Embryonic facial prominence (tissue), 1 donor: ENCODE measurements around the gene WWP2.
"Not testable (repeated sequence)": the region's sequence is repeated elsewhere in the genome, so short reads cannot be mapped to it uniquely, and the experiment has no call there.

Experiments
- DNase-seq: peaks from one replicate; pipeline ENCODE4 v3.0.0-alpha.2; 2016; ENCODE audit errors: extremely low spot score

WWP2 gene

DNA sequence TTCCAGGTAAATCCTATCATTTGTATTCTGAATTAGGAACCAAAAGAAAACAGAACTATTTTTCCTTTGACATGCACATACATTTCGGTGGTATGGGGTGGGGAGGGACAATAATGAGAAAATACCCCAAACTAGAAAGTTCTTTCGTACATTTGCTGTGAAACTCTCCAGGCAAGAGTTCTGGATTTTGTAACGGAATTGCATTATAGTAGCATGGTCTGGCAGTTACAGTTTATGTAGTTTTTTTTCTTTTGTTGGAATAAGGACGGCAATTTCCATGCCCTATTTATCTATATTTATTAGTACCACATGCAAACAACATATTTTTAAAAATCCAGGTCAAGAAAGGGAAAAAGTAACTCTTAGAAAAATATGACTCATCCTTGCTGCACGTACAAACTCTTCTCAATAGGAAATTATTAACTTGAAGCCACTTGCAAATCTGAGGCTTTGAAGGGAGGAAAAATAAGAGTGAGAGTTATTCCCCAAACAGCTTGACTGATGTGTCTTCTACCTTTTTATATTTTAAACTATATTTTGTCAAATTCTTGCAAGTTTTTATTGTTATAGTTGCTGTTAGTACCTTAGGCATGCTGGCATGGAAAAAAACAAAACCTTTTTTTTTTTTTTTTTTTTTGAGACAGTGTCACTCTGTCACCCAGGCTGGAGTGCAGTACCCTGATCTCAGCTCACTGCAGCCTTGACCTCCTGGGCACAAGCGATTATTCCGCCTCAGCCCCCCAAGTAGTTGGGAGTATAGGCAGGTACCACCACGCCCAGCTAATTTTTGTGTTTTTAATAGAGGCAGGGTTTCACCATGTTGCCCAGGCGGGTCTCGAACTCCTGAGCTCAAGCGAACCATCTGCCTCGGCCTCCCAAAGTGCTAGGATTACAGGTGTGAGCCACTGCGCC is 69.3 kb downstream of the WWP2 start:
- DNase-seq = no peak

DNA sequence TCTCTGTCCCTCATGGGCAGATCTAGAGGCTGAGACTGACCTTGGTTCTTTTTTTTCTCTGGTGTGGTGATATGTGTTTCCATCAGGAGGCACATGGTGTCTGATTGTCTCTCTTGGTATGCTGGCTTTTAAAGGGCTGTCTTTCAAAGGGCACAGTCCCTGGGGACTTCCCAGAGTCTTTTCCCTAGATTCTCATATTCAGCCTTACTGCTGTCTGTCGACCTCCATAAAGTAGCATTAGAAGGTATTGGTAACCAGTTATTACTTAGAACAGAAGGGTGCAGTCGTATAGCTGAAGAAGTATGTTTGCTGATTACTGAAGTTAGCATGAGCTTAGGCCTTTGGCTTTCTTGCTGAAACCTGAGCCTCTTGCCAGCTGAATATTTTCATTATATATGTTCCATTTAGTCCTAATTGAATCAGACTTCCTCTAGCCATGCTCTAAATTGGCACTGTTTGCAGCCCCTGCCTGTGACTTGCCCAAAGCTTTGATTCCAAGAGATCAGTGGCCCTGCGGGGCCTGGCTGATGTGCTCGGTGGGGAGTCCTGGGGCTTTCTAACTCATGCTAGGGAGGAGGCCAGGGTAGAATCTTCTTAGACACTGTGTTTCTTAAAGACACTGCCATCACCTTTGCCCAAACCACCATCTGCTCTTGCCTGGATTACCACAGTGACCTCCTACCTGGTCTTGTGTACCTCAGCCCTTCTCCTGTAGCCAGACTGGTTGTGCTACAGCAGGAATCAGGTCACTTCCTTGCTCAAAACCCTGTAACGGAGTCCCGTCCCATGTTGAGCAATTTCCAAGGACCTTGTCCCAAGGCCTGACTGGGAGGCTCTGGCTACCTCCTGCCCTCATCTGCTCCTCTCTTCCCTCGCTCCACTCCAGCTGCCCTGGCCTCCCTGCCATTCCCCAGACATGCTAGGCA is 71.5 kb downstream of the WWP2 start:
- DNase-seq = peak; percentile 55

DNA sequence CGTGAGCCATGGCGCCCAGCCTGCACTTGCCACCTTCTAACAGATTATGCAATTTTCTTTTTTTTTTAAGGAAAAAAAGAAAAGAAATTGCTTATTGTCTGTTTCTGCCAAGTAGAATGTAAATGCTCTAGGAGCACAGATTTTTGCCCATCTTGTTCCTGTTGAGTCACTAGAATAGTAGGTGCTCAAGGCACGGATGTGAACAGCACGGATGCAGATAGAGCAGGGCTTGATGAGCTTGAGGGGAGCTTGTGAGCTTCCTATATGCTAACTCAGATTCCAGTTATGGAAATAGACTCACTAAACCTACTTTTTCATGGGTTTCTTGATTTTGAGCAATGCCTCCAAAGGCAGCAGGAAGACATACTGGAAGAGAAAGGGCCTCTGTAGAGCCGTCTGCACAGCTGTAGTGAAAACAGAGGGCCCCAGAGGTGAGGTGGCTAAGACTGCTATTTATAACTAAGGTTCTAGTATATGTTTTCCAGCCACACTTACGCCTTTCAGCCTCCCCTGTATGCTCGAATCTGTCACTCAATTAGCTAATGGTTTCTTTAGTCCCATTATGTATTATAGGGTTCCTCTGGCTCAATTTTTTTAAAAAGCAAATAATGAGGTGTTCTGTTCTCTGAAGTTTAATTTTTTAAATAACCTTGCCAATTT is 72.8 kb downstream of the WWP2 start:
- DNase-seq = no peak

DNA sequence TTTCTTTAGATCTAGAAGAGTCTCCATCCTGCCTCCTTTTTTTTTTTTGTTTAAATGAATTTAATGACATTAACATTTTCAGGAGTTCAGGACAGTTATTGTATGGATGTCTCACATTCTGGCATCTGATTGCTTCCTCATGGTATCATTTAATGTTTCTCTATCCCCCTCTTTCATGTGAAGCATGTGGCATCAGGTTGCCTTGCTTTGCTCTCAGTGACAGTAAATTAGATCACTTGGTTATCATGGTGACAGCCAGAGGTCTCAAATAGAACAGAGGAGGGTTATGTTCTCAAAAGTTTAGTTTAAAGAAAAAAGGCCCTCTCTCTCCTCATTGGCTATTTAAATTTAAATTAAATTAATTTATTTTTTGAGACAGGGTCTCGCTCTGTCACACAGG is 74.1 kb downstream of the WWP2 start:
- DNase-seq = no peak

DNA sequence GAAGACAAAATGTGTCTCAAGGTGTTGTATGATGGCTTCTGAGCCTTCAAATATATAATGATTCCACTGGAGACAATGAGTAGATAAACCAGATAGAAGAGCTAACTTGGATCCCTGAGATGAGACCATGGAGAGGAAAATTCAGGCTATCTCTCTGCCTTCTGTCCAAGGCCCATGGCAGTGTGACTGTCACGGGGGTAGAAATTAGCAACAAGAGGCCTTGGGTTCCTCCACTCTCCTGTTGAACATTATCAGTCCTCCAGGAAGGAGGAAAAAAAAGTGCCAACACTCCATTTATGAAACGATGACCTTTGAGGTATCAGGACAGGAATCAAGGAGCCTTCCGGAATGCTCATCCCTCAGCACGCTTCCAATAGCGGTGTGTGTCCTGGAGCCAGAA is 75.2 kb downstream of the WWP2 start:
- DNase-seq = no peak

DNA sequence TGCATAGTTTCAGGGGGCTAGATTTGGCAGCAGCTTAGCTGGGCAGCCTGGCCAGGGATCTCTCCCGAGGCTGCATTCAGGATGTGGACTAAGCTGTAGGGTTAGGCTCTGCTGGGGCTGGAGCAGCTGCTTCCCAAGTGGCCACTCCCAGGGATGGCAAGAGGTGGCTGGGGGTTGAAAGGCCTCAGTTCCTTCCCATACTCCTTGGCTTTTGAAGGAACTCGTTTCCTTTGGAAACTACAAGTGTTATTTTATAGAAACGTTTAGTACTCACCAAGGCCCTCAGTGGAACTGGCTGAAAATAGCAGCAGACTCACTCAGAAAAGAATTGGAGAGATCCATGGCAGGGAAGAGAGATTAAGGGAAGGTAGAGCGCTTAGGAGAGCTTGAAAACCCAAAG is 76.4 kb downstream of the WWP2 start:
- no peak for DNase-seq

DNA sequence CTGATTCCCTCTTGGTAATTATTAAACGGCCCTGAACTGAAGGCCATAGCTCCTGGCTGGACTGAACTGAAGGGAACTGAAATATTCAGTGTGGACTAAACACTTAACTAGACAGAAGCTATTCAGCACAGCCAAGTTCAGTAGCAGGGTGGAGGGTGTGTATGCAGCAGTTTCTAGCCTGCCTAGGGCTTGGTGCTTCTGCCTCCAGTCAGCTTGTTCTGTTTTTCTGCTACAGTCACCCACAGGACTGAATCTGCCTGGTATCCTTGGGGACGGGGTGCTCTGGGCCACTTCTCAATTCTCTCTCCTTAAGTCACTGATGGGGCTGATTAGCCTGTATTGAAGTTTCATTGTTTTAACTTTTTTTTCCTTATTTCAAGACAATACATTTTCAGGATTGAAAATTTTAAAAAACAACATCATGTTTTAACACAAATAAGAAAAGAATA is 77.1 kb downstream of the WWP2 start:
- DNase-seq = no peak

DNA sequence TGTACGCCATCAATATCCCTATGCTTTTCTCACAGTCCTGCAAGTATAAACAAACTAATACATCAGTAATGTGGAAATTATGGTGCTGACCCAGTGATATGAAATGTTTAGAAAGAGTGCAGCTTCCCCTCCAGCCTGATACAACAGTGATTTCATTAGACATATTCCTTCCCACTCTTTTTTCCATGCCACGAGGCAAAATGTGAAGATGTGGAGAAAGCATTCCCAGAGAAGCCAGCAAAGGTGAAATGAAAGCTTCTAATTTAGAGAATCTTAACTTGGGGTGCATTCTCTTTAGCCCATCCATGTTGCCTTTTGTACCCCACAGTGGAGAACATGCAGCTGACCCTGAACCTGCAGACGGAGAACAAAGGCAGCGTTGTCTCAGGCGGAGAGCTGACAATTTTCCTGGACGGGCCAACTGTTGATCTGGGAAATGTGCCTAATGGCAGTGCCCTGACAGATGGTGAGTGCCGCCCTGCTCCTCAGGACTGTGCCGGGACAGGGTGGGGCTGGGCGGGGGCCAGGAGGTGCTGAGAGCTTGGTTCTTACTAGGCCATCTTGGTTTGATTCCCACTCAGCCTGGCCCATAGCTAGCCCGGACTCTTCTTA is 77.8 kb downstream of the WWP2 start:
- DNase-seq = no peak

DNA sequence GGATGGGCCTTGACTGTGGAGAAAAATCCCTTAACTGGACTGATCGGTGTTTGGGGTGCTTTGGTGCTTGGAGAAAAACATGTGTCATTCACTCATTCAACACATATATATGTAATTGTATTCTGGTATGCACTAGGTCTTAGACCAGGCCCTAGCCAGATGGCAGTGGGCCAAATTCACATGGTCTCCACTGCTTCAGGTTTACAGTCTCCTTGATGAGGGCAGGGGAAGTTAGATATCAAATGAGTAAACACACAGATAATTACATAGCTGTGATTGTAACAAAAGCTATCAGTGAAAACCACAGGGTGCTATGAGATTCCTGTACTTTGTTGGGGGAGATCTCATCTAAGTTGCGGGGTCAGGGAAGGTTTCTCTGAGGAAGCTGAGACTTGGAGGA is 78.8 kb downstream of the WWP2 start:
- no peak for DNase-seq

DNA sequence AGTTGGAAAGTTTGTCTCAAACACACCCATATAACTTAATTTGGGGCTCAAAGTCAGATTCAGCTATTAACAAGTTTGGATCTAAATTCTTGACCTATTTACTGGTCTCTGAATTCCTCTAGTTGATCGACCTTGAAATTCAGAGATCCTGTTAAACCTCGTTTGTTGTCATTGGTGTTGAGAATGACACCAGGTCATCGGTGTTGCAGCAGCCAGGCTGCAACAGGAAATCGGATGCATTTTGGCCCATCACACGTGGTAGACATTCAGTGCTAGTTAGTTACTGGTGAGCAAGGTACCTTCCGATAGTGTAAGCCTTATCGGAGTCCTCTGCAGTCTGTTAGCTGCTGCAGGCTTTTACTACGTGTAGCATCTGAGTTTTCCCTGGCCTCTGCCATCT is 82.3 kb downstream of the WWP2 start:
- no peak for DNase-seq

DNA sequence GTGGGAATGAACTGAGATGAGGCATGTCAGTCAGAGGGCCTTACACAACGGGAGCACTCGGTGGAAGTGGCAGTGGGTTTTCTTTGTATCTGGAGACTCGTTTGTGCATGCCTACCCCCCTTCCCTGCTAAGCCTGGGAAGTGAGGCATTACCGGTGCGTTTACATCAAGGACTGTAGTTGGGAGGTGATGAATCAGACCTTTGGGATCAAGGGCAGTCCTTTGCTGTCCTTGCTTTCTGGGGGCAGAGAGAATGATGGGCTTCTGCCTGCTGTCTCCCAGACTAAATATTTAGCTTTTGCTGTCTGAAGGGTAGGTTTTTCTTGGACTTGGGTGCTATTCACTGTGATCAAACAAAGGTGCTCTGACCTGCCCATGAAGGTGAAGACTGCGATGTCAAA is 83.0 kb downstream of the WWP2 start:
- no peak for DNase-seq

DNA sequence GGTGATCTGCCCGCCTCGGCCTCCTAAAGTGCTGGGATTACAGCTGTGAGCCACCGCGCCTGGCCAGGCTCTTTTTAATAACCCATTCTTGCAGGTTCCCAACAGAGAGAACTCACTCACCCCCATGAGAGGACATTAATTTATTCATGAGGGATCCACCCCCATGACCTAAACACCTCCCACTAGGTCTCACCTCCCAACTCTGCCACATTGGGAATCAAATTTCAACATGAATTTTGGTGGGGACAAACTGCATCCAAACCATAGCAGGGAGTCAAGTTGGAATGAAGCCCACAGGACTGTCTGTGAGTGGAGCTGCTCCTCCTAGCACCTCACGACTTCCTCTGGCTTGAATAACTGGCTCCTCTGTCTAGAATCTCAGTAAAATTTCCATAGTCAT is 85.5 kb downstream of the WWP2 start:
- no peak for DNase-seq

DNA sequence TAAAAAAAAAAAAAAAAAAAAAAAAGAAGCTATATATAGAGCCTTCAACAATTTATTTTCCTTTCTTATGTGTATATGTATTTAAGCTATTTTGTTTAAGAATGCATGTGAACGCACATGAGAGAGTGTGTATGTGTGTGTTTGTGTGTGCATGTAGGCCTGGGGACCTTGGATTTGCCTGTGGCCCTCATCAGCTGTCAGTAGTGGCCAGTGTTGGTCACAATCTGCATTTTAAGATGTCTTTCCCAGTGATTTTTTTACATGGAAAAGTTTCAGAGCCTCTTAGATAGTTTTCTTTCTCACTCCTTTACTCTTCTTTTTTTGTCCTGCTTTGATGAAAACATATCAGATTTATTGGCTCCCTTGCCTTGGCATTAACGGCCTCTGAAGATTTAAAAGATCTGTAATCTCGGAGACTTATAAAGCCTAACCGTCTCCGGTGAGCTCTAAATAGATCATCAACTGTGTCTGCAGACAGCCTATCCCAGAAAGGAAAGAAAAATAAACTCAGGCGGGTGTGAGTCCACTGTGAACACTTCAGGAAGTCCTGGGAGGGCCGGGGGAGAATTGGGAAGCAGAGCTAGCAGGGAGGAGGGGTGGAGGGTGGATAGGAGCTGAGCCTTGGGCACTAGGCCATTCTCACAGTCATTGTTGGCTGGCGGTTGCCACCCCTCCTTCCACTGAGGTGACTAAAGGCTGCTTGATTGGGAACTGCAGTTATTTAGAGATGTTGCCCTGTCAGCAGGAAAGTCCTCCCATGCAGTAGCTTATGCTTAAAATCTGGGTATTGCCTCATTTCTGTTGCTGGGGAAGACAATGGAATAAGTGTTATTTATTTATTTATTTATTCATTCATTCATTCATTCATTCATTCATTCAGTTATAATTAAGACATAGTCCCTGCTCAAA is 86.8 kb downstream of the WWP2 start:
- no peak for DNase-seq

DNA sequence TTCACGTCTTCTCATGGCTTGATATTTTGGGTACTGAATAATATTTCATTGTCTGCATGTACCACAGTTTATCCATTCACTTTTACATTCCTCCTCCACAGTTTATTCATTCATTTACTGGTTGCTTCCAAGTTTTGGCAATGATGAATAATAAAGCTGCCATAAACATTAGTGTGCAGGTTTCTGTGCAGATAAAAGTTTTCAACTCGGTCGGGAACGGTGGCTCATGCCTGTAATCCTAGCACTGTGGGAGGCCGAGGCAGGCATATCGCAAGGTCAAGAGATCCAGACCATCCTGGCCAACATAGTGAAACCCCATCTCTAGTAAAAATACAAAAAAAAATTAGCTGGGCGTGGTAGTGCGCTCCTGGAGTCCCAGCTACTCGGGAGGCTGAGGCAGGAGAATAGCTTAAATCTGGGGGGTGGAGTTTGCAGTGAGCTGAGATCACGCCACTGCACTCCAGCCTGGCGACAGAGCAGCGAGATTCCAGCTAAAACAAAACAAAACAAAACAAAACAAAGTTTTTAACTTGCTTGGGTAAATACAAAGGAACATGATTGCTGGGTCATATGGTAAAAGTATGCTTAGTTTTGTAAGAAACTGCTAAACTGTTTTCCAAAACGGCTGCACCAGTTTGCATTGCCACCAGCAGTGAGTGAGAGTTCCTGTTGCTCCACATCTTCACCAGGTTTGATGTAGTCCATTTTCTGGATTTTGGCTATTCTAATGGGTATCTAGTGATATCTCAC is 89.5 kb downstream of the WWP2 start:
- DNase-seq = no peak

DNA sequence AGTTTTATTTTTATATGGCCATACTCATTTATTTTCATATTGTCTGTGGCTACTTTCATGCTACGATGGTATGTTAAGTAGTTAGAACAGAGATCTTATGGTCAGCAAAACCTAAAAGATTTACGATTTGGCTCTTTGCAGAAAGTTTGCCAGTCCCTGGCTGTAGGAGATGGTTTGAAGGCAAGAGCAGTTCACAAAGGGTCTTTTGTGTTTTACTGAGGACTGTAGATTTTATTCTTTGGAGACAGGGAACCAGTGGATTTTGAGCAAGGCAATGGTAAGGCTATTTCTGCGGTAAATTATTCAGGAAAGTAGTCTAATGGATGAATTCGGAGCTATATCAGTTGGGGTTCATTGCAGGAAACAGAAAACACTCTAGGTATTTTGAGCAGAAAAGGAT is 90.7 kb downstream of the WWP2 start:
- no peak for DNase-seq

DNA sequence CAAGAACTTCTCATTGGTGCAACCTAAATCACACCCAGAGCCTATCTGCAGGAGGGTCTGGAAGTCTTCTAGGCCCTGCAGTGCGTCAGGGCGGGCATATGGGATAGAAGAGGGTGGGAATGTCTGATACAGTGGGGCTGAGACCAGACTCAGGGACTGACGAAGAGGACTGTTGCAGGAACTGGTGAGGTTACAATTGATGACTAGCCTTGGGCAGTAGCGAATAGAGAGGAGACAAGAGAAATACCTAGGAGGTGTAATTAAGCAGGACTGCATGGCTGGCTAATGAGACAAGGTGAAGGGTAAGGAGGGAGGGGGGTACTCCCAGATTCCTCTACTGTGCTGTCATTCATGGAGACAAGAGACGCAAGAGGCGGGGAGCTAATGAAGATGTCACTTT is 91.3 kb downstream of the WWP2 start:
- no peak for DNase-seq

DNA sequence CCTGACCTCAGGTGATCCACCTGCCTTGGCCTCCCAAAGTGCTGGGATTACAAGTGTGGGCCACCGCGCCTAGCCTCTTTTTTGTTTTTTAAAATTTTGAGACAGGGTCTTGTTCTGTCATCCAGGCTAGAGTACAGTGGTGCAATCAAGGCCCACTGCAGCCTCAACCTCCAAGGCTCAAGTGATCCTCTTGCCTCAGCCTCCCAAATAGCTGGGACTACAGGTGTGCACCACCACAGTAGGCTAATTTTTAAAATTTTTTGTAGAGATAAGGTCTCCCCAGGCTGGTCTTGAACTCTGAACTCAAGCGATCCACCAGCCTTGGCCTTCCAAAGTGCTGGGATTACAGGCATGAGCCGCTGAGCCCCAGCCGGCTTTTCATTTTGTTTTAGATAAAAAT is 92.6 kb downstream of the WWP2 start:
- DNase-seq = not testable (repeated sequence)

DNA sequence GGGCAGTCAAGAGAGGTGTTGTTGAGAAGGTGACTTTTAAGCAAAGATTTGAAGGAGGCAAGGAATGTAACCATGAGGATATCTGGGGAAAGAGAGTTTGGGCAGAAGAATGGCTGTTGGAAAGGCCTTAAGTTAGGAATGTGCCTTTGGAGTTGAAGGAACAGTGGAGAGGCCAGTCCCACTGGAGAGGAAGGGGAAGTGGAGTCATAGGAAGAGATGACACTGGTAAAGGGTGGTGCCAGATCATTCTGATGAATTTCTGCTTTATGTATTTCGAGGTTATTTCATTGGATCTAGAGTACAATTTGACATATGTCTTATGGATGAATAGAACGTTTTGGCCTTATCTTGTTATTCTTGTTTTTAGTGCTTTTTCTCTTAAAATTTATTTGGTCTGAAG is 93.5 kb downstream of the WWP2 start:
- no peak for DNase-seq

DNA sequence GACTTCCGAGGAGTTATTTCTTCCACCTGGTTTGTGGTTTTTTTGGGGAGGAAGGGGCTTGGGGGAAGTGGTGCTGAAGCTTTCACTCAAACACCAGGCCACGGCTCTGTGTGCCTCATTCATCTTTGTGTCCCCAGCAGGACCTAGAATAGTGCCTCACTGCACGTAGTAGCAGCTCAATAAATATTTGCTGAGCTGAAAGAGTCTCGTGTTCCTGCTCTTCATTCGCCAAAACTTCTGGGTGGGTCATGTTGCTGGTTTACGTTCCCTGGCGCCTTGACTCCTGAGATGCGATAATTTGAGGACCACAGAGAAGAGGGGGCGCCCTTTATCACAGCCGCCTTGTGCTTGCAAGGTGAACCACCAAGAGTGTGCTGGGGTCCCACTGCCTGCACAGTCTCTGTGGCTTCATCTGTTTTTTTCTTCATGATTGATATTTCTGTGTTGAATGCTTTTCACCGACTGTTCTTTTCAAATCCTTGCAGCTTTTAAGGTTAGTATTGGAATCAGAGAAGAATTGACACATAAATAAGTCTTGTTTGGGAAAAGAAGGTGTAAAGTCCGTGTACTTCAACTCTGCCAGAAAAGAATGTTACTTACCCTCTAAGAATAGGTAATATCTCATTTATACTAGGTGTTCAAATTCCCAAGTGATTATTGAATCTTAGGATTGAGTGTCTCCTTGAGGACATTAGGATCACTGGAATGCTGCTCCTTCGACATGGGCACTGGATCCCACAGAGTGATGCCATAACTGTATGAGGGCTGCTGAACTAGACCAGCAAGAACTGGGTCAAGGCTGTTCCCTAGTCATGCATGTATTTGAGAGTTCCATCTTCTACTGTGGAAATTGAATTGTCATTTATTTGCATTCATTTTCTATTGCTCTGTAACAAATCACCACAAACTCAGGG is 96.3 kb downstream of the WWP2 start:
- DNase-seq = no peak
